SK-N-SH (cell line): Measurements from ENCODE around the gene RFTN1. TPM values are rescaled to one million over a fixed set of nuclear protein-coding genes. Genes with fewer than 3 reads are reported as not detected.

Experiments
- CTCF ChIA-PET: fragments of 300-600, 350-600 bp; formaldehyde crosslinking; extraction: SDS; loops from one replicate; lab custom pipeline; 2021; lab: Yijun Ruan, JAX
- POLR2A ChIA-PET: fragments of 350-600 bp; sonication (Branson Sonifier 250); formaldehyde crosslinking; extraction: SDS; loops from one replicate; lab custom pipeline; 2020; ENCODE audit warnings: antibody characterized with exemption, inconsistent platforms; lab: Yijun Ruan, JAX
- DNase-seq: peaks from one replicate; pipeline ENCODE4 v3.0.0; 2012
- H2AFZ ChIP-seq: fragments of 200-600 bp; sonication (generic); 2 replicates; pipeline ENCODE4 v1.8.1; 2016; ENCODE audit warnings: antibody characterized with exemption, mild to moderate bottlenecking, low read depth
- H3F3A ChIP-seq: fragments of 200-600 bp; sonication (generic); replicated peaks from 2 replicates; pipeline ENCODE3; 2016; ENCODE audit warnings: antibody characterized with exemption, mild to moderate bottlenecking; ENCODE audit not compliant: insufficient read depth
- H3K27ac ChIP-seq, 2 experiments: fragments of 200-500 bp in 1 of 2; fragments of 200-600 bp in 1 of 2; sonication (Bioruptor generic) in 1 of 2; sonication (generic), shearing (Covaris generic) in 1 of 2; 2 replicates each; pipeline versions ENCODE4 v1.5.1 to v1.6.1; 2014 to 2016; ENCODE audit warnings: low read depth in 2 of 2, inconsistent platforms in 1 of 2, low read length in 1 of 2, mild to moderate bottlenecking in 1 of 2, mixed read lengths in 1 of 2
- H3K27me3 ChIP-seq: fragments of 200-600 bp; sonication (generic), shearing (Covaris generic); 2 replicates; pipeline ENCODE4 v1.6.1; 2016; ENCODE audit warnings: mixed run types; ENCODE audit not compliant: insufficient read depth
- H3K36me3 ChIP-seq, 2 experiments: fragments of 200-500 bp in 1 of 2; fragments of 200-600 bp in 1 of 2; sonication (Bioruptor generic) in 1 of 2; sonication (generic) in 1 of 2; replicated peaks in 1 of 2; 2 replicates each; pipeline versions ENCODE3 to v1.5.1; 2014 to 2016; ENCODE audit warnings: low read length in 1 of 2, mild to moderate bottlenecking in 1 of 2; ENCODE audit not compliant: insufficient read depth in 2 of 2, control insufficient read depth in 1 of 2
- H3K4me1 ChIP-seq, 2 experiments: fragments of 200-500 bp in 1 of 2; fragments of 200-600 bp in 1 of 2; sonication (Bioruptor generic) in 1 of 2; sonication (generic), shearing (Covaris generic) in 1 of 2; 2 replicates each; pipeline versions ENCODE4 v1.5.1 to v1.6.1; 2014 to 2016; ENCODE audit warnings: low read depth in 1 of 2, low read length in 1 of 2, mixed run types in 1 of 2; ENCODE audit not compliant: insufficient read depth in 2 of 2, control insufficient read depth in 1 of 2
- H3K4me2 ChIP-seq: fragments of 200-600 bp; sonication (generic), shearing (Covaris generic); 2 replicates; pipeline ENCODE4 v1.6.1; 2017; ENCODE audit warnings: mixed run types
- H3K4me3 ChIP-seq, 2 experiments: fragments of 200-500 bp in 1 of 2; fragments of 200-600 bp in 1 of 2; sonication (Bioruptor generic) in 1 of 2; sonication (generic), shearing (Covaris generic) in 1 of 2; 2 replicates each; pipeline versions ENCODE4 v1.5.1 to v1.8.1; 2014 to 2016; ENCODE audit warnings: low read depth in 2 of 2, inconsistent platforms in 1 of 2, low read length in 1 of 2, mild to moderate bottlenecking in 1 of 2, mixed read lengths in 1 of 2, moderate library complexity in 1 of 2
- H3K79me2 ChIP-seq: fragments of 200-600 bp; sonication (generic); 2 replicates; pipeline ENCODE4 v1.8.1; 2017; ENCODE audit warnings: mild to moderate bottlenecking; ENCODE audit not compliant: insufficient read depth
- H3K9ac ChIP-seq: fragments of 200-600 bp; sonication (generic); 2 replicates; pipeline ENCODE4 v1.6.1; 2017; ENCODE audit warnings: mixed run types
- H3K9me2 ChIP-seq: fragments of 200-600 bp; sonication (generic); 2 replicates; pipeline ENCODE4 v1.6.1; 2017; ENCODE audit warnings: mixed run types
- H3K9me3 ChIP-seq: fragments of 200-600 bp; sonication (generic); 2 replicates; pipeline ENCODE4 v1.6.1; 2017; ENCODE audit warnings: mixed run types, mild to moderate bottlenecking, moderate library complexity
- H4K20me1 ChIP-seq: fragments of 200-600 bp; sonication (generic); 2 replicates; pipeline ENCODE4 v1.6.1; 2017; ENCODE audit warnings: mild to moderate bottlenecking, mixed run types; ENCODE audit not compliant: insufficient read depth
- CHD2 ChIP-seq: fragments of 150-350 bp; IDR thresholded peaks from 2 replicates; pipeline ENCODE4 v1.6.1; 2018; ENCODE audit warnings: low read length; ENCODE audit not compliant: partially characterized antibody
- CTCF ChIP-seq: fragments of 200-600 bp; sonication (generic); IDR thresholded peaks from 2 replicates; pipeline ENCODE4 v1.6.1; 2017; ENCODE audit warnings: antibody characterized with exemption, mild to moderate bottlenecking, moderate library complexity
- ELF1 ChIP-seq: IDR thresholded peaks from 2 replicates; pipeline ENCODE4 v1.4.0; 2012
- EP300 ChIP-seq, 2 experiments: IDR thresholded peaks; 2 replicates each; pipeline versions ENCODE4 v1.4.0 to v1.6.1; 2012; ENCODE audit warnings: borderline replicate concordance in 1 of 2, low read depth in 1 of 2, low read length in 1 of 2
- EZH2phosphoT487 ChIP-seq: fragments of 200-600 bp; sonication (generic); IDR thresholded peaks from 2 replicates; pipeline ENCODE4 v1.6.1; 2017; ENCODE audit warnings: low read depth, mixed run types, mild to moderate bottlenecking, antibody characterized with exemption, moderate library complexity, borderline replicate concordance
- FOSL2 ChIP-seq: IDR thresholded peaks from 2 replicates; pipeline ENCODE4 v1.4.0; 2012; ENCODE audit warnings: low read depth, mild to moderate bottlenecking, moderate library complexity, borderline replicate concordance
- FOXJ3 ChIP-seq: sonication (generic); formaldehyde crosslinking; IDR thresholded peaks from 2 replicates; pipeline ENCODE4 v1.5.1; 2020; ENCODE audit warnings: mild to moderate bottlenecking, missing genetic modification reagents
- JUND ChIP-seq: IDR thresholded peaks from 2 replicates; pipeline ENCODE4 v1.4.0; 2012
- MEF2A ChIP-seq: IDR thresholded peaks from 2 replicates; pipeline ENCODE4 v1.4.0; 2012; ENCODE audit warnings: low read depth, borderline replicate concordance
- NFIC ChIP-seq: IDR thresholded peaks from 2 replicates; pipeline ENCODE4 v1.4.0; 2012; ENCODE audit warnings: borderline replicate concordance
- POLR2AphosphoS5 ChIP-seq: IDR thresholded peaks from 2 replicates; pipeline ENCODE4 v1.6.1; 2012; ENCODE audit warnings: low read depth, low read length
- RCOR1 ChIP-seq: fragments of 150-350 bp; IDR thresholded peaks from 2 replicates; pipeline ENCODE4 v1.6.1; 2017; ENCODE audit warnings: antibody characterized with exemption, low read length
- SIN3A ChIP-seq: IDR thresholded peaks from 2 replicates; pipeline ENCODE4 v1.6.1; 2012; ENCODE audit warnings: low read depth, mild to moderate bottlenecking, low read length, moderate library complexity, borderline replicate concordance
- TCF12 ChIP-seq: IDR thresholded peaks from 2 replicates; pipeline ENCODE4 v1.4.0; 2012
- WGBS: methylation state at CpG from one replicate; pipeline ENCODE4 v1.1.6; 2017; ENCODE audit warnings: low lambda C conversion rate; 5-methylcytosine and 5-hydroxymethylcytosine counted together
- polyA plus RNA-seq, 3 experiments: library from polyadenylated mRNA; depleted of rRNA; stranded (reverse); fragments of >200 nt; gene quantifications; 2 replicates each; pipeline ENCODE4 v1.2.3, GENCODE V29; 2012
- TF ChIP-seq, protein P1 (sequence below): IDR thresholded peaks from 2 replicates; pipeline ENCODE4; 2012
- TF ChIP-seq, protein P2 (sequence below): IDR thresholded peaks from 2 replicates; pipeline ENCODE4 v1.6.1; 2012; ENCODE audit warnings: mild to moderate bottlenecking, low read depth, low read length, moderate library complexity

Gene RFTN1
- polyA plus RNA-seq, 1 of the 3 experiments (the other 2 are of a cell fraction): 21.2 TPM

DNA sequence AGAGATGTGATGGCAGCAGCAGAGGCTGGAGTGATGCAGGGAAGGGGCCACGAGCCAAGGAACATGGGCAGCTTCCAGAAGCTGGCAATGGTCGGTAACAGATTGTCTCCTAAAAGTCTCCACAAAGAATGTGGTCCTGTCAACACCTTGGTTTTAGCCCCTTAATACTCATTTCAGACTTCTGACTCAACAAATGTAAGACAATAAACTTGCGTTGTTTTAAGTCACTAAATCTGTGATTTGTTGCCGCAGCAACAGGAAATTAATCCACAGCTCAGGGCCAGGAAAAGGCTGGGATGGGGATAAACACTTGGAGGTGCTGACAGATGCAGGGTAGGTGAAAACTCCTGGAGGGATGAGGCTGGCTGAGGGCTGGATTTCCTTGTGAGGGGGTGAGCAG is 178.6 kb downstream of the RFTN1 start (continued):
- no peak for TF ChIP-seq JUND

GRCh38 chr3:16332904-16333426 is 180.5 kb downstream of the RFTN1 start:
- H2AFZ ChIP-seq: no peak overlapping the region
- 0 out of 2 replicates have a peak, but pooled peaks have one; percentile 11 for TF ChIP-seq TCF12
- no peak for TF ChIP-seq SIN3A
- TF ChIP-seq, all 33 proteins: peak for 1
- H3K27ac ChIP-seq: peak overlapping the region in 1 of 2 experiments; percentile 71; a peak in 1 of 4 replicates
- H4K20me1 ChIP-seq: no peaks in the 10 kb centered on the region
- no peak overlapping the region for H3K4me2 ChIP-seq
- H3K9ac ChIP-seq: no peak overlapping the region
- POLR2A ChIA-PET: no interaction called here
- no peaks in the 10 kb centered on the region for H3K79me2 ChIP-seq
- peaks cover 6% of the 10 kb centered on the region for H3F3A ChIP-seq
- H3K9me2 ChIP-seq: no peaks in the 10 kb centered on the region
- CTCF ChIA-PET: interaction anchor here (1.2 to 1.9 kb wide), 3 partner anchors 10 to 184 kb away, joined by 3 to 6 read pairs (median 5); no protein-coding TSS in a partner anchor
- WGBS: 89% methylated on average over 1 of the region's 1 CpG
- H3K4me3 ChIP-seq: no peak overlapping the region
- peaks cover 10% of the 10 kb centered on the region; the same call in 1 of the 2 replicates for H3K9me3 ChIP-seq
- H3K36me3 ChIP-seq: peaks cover 10 to 30% of the 10 kb centered on the region in 2 experiments
- H3K4me1 ChIP-seq: peaks cover 0 to 10% of the 10 kb centered on the region in 2 experiments; a peak in 2 of 4 replicates
- no peak for DNase-seq
- no peaks in the 10 kb centered on the region for H3K27me3 ChIP-seq

- H3K4me3 ChIP-seq: no peak overlapping the region
- H3K36me3 ChIP-seq: peaks cover 15 to 30% of the 10 kb centered on the region in 2 experiments
- no peak for DNase-seq
- peaks cover 6% of the 10 kb centered on the region for H3F3A ChIP-seq
- no peaks in the 10 kb centered on the region for H3K79me2 ChIP-seq
- H3K4me2 ChIP-seq: no peak overlapping the region
- H3K9me2 ChIP-seq: no peaks in the 10 kb centered on the region
- no peak overlapping the region for H3K9ac ChIP-seq
- H3K27ac ChIP-seq: no peak overlapping the region
- ChIA-PET CTCF (no interaction called here), POLR2A (no interaction called here)
- 91% methylated on average over 3 of the region's 3 CpGs for WGBS
- H4K20me1 ChIP-seq: no peaks in the 10 kb centered on the region
- H3K27me3 ChIP-seq: no peaks in the 10 kb centered on the region
- no peak overlapping the region for H2AFZ ChIP-seq
- H3K9me3 ChIP-seq: peaks cover 10% of the 10 kb centered on the region; the same call in 1 of the 2 replicates
- no peak for TF ChIP-seq POLR2AphosphoS5
- TF ChIP-seq TCF12: no peak
- TF ChIP-seq NFIC: no peak
- no peak for TF ChIP-seq RCOR1
- TF ChIP-seq EZH2phosphoT487: no peak
- TF ChIP-seq EP300 (IDR thresholded peaks at IDR 0.05; ENCODE audit: borderline replicate concordance in 1 of 2, low read depth in 1 of 2, low read length in 1 of 2): no peak
- no peak for TF ChIP-seq CHD2
- no peak for TF ChIP-seq ELF1
- TF ChIP-seq FOSL2: no peak
- no peak for TF ChIP-seq FOXJ3 (CRISPR knock-in tag)
- no peak for TF ChIP-seq CTCF
- TF ChIP-seq, protein P1, sequence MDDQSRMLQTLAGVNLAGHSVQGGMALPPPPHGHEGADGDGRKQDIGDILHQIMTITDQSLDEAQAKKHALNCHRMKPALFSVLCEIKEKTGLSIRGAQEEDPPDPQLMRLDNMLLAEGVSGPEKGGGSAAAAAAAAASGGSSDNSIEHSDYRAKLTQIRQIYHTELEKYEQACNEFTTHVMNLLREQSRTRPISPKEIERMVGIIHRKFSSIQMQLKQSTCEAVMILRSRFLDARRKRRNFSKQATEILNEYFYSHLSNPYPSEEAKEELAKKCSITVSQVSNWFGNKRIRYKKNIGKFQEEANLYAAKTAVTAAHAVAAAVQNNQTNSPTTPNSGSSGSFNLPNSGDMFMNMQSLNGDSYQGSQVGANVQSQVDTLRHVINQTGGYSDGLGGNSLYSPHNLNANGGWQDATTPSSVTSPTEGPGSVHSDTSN: no peak
- no peak for TF ChIP-seq SIN3A
- no peak for TF ChIP-seq MEF2A
- TF ChIP-seq, protein P2, sequence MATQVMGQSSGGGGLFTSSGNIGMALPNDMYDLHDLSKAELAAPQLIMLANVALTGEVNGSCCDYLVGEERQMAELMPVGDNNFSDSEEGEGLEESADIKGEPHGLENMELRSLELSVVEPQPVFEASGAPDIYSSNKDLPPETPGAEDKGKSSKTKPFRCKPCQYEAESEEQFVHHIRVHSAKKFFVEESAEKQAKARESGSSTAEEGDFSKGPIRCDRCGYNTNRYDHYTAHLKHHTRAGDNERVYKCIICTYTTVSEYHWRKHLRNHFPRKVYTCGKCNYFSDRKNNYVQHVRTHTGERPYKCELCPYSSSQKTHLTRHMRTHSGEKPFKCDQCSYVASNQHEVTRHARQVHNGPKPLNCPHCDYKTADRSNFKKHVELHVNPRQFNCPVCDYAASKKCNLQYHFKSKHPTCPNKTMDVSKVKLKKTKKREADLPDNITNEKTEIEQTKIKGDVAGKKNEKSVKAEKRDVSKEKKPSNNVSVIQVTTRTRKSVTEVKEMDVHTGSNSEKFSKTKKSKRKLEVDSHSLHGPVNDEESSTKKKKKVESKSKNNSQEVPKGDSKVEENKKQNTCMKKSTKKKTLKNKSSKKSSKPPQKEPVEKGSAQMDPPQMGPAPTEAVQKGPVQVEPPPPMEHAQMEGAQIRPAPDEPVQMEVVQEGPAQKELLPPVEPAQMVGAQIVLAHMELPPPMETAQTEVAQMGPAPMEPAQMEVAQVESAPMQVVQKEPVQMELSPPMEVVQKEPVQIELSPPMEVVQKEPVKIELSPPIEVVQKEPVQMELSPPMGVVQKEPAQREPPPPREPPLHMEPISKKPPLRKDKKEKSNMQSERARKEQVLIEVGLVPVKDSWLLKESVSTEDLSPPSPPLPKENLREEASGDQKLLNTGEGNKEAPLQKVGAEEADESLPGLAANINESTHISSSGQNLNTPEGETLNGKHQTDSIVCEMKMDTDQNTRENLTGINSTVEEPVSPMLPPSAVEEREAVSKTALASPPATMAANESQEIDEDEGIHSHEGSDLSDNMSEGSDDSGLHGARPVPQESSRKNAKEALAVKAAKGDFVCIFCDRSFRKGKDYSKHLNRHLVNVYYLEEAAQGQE: no peak
- H3K4me1 ChIP-seq: peaks cover 0 to 11% of the 10 kb centered on the region in 2 experiments; a peak in 2 of 4 replicates
Measured at GRCh38 chr3:16331319-16331883, 182.1 kb downstream of the RFTN1 start.
